OCI-LY3 (cell line): Measurements from ENCODE around the gene HCN2.

Experiments used
- CTCF ChIP-seq: fragments of 200-600, 300-600 bp; sonication (generic); IDR thresholded peaks from 2 replicates; pipeline ENCODE4 v1.5.1; 2014; ENCODE audit warnings: antibody characterized with exemption, low read length, low read depth
- EZH2phosphoT487 ChIP-seq: fragments of 200-600 bp; shearing (Covaris generic); IDR thresholded peaks from 2 replicates; pipeline ENCODE4 v1.6.1; 2018; ENCODE audit warnings: antibody characterized with exemption, mixed run types, low read depth

DNA sequence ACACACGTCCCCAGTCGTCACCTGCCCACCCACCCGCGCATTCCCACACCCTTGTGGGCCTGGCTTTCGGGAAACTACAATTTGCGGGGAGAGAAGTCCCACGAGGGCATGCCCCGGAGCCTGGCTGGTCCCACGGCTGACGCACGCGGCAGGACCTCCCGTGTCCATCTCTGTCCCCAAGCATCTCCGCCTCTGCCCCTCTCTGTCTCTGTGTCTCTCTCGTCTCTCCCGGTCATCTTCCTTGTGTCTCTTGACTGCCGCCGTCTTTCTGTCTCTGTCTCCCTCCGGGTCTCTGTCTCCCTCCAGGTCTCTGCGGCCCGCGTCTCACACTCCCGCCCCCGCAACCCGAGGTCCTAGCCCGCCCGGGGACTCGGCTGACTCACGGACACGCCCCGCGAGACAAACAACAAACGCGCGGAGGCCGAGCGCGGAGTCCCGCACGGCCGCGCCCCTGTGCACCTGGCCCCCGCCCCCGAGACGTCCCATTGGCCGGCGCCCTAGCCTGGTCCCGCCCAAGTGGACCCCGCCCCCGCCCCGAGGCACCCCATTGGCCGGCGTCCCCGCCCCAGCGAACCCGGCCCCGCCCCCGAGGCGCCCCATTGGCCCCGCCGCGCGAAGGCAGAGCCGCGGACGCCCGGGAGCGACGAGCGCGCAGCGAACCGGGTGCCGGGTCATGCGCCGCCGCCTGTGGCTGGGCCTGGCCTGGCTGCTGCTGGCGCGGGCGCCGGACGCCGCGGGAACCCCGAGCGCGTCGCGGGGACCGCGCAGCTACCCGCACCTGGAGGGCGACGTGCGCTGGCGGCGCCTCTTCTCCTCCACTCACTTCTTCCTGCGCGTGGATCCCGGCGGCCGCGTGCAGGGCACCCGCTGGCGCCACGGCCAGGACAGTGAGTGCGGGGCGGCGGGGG lies 49.8 kb downstream of the HCN2 start, which contains the start of gene FGF22:
- TF ChIP-seq CTCF = no peak
- TF ChIP-seq EZH2phosphoT487 = no peak
